ENCODE data around the gene GPR137. TPM values are rescaled to one million over a fixed set of nuclear protein-coding genes. Genes with fewer than 3 reads are reported as not detected.
A peak's percentile ranks its signal among the peaks of the same experiment; 100 is the strongest.

Gene GPR137
- total RNA-seq, 1 donor: 18.5 TPM

DNA sequence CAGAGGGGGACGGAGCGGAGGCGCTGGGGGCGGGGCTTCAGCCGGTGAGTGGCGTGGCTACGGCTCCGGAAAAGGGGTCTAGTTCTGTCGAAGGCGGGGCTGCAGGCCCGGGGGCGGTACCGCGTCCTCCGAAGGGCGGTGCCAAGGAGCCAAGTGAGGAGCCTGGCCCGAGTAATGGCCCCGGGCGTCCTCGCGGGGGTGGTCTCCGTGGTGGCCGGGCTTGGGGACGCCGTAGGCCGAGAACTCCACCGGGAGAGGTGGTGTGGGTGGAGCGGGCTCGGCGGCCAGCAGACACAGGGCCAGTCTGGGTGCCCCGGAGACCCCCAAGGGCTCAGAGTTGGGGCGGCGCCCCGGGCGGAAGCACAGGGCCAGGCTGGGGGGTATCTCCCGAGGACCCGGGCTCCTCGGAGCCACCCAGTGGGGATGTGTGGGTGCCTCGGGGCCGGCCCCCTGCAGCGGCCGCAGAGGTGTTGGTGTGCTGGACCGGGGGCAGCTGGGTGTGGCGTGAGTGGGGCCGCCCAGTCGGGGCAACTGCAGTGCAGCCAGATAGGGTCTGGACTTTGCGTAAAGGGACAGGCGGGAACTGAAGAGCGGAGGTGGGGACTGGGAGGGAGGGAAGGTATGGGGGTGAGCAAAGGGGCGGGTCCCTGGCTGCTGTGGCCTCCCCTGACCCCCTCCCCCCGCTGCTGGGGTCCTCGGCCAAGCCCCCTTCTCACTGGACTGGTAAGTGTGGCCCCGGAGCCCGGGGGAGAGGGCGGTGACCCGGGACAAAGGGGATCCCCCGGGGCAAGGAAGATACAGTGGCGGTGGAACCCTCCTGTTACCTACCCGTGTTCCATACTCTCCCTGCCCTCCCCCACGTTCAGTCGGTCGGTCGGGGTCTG is 43.9 kb upstream of the GPR137 start:
- H2AFZ ChIP-seq (ENCODE audit: low read length): no peak overlapping the region
- H3K79me2 ChIP-seq (ENCODE audit: insufficient read depth, low read length): peaks cover 42% of the 10 kb centered on the region

DNA sequence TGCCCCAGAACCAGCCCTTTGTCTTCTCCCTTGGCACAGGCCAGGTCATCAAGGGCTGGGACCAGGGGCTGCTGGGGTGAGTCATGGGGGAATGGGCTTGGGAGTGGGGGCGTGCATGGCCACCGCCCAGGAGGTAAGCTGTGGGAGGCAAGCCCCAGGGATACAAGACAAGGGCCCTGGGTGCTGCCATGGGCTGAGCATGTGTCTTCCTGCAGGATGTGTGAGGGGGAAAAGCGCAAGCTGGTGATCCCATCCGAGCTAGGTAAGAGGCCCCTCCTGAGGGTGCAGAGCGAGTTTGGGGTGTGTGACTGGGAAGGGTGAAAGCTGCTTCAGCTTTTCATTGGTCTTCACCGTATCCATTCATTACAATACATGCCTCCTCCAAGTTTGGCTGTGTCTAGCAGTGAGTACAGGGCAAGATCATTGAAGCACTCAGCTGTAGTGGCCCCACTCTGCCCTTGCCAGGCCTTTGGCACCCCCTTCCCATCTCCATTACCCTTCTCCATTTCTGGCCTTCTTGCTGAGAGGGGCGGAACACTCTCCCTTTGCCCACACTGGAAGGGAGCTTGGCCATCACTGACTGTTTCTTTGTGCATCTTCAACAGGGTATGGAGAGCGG is 42.3 kb upstream of the GPR137 start:
- H3K9me3 ChIP-seq (ENCODE audit: low read depth, low read length): no peaks in the 10 kb centered on the region
- no peak overlapping the region for H3K4me2 ChIP-seq (ENCODE audit: insufficient read depth, low read length)
- H3K27ac ChIP-seq (ENCODE audit: low read depth, low read length): no peak overlapping the region
- no peak overlapping the region for H3K4me3 ChIP-seq (ENCODE audit: insufficient read depth, low read length)
- H3K36me3 ChIP-seq (ENCODE audit: insufficient read depth, low read length): peaks cover 15% of the 10 kb centered on the region
- peaks cover 42% of the 10 kb centered on the region for H3K79me2 ChIP-seq (ENCODE audit: insufficient read depth, low read length)
- peaks cover 8% of the 10 kb centered on the region for H4K20me1 ChIP-seq (ENCODE audit: insufficient read depth, low read length)
- no peaks in the 10 kb centered on the region for H3K27me3 ChIP-seq (ENCODE audit: insufficient read depth, low read length)
- peaks cover 33% of the 10 kb centered on the region for H3K4me1 ChIP-seq (ENCODE audit: insufficient read depth, low read length)
- DNase-seq (ENCODE audit: insufficient read length, low spot score, missing footprints): peak; percentile 81
- TF ChIP-seq, protein P1, sequence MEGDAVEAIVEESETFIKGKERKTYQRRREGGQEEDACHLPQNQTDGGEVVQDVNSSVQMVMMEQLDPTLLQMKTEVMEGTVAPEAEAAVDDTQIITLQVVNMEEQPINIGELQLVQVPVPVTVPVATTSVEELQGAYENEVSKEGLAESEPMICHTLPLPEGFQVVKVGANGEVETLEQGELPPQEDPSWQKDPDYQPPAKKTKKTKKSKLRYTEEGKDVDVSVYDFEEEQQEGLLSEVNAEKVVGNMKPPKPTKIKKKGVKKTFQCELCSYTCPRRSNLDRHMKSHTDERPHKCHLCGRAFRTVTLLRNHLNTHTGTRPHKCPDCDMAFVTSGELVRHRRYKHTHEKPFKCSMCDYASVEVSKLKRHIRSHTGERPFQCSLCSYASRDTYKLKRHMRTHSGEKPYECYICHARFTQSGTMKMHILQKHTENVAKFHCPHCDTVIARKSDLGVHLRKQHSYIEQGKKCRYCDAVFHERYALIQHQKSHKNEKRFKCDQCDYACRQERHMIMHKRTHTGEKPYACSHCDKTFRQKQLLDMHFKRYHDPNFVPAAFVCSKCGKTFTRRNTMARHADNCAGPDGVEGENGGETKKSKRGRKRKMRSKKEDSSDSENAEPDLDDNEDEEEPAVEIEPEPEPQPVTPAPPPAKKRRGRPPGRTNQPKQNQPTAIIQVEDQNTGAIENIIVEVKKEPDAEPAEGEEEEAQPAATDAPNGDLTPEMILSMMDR (IDR thresholded peaks at IDR 0.05; ENCODE audit: extremely low read depth, low read depth, low read length): no peak
- H2AFZ ChIP-seq (ENCODE audit: low read length): no peak overlapping the region

More for the DNA sequence above, 43.9 kb upstream of the GPR137 start:
- Histone ChIP-seq H3K4me2 (ENCODE audit: insufficient read depth, low read length) (peak overlapping the region; percentile 88), H3K9me3 (ENCODE audit: low read depth, low read length) (no peaks in the 10 kb centered on the region), H3K27ac (ENCODE audit: low read depth, low read length) (peak overlapping the region; percentile 11), H3K4me1 (ENCODE audit: insufficient read depth, low read length) (peaks cover 29% of the 10 kb centered on the region), H3K4me3 (ENCODE audit: insufficient read depth, low read length) (peak overlapping the region; percentile 87), H3K36me3 (ENCODE audit: insufficient read depth, low read length) (peaks cover 20% of the 10 kb centered on the region), H3K27me3 (ENCODE audit: insufficient read depth, low read length) (no peaks in the 10 kb centered on the region), H4K20me1 (ENCODE audit: insufficient read depth, low read length) (peaks cover 8% of the 10 kb centered on the region)
- TF ChIP-seq, protein P1 (IDR thresholded peaks at IDR 0.05; ENCODE audit: extremely low read depth, low read depth, low read length): no peak
- no peak for DNase-seq (ENCODE audit: insufficient read length, low spot score, missing footprints)

DNA sequence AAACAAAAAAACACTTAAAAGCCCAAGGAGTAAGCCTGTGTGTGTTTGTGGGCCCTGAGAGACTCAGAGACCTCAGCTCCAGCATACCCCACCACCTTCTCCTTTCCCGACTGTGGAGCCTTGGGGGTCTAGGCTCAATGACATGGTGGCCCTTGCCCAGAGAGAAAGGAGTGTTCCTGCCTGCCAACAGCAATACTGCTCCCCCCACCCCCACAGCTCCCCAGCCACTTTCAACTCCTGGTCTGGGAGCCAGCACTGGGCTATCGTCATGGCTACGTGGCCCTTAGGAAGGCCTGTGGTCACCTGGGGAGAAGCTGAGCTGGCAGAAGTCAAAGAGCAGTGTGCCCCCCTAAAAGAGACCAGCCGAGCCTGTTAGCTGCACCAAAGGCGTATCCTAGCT is 41.5 kb upstream of the GPR137 start:
- peaks cover 33% of the 10 kb centered on the region for H3K4me1 ChIP-seq (ENCODE audit: insufficient read depth, low read length)
- H3K4me3 ChIP-seq (ENCODE audit: insufficient read depth, low read length): no peak overlapping the region
- H2AFZ ChIP-seq (ENCODE audit: low read length): no peak overlapping the region
- peaks cover 42% of the 10 kb centered on the region for H3K79me2 ChIP-seq (ENCODE audit: insufficient read depth, low read length)
- H3K27me3 ChIP-seq (ENCODE audit: insufficient read depth, low read length): no peaks in the 10 kb centered on the region
- H3K9me3 ChIP-seq (ENCODE audit: low read depth, low read length): no peaks in the 10 kb centered on the region
- no peak overlapping the region for H3K27ac ChIP-seq (ENCODE audit: low read depth, low read length)
- TF ChIP-seq, protein P1 (IDR thresholded peaks at IDR 0.05; ENCODE audit: extremely low read depth, low read depth, low read length): no peak
- no peak overlapping the region for H3K4me2 ChIP-seq (ENCODE audit: insufficient read depth, low read length)
- peaks cover 8% of the 10 kb centered on the region for H4K20me1 ChIP-seq (ENCODE audit: insufficient read depth, low read length)
- peaks cover 15% of the 10 kb centered on the region for H3K36me3 ChIP-seq (ENCODE audit: insufficient read depth, low read length)
- DNase-seq (ENCODE audit: insufficient read length, low spot score, missing footprints): peak; percentile 85

DNA sequence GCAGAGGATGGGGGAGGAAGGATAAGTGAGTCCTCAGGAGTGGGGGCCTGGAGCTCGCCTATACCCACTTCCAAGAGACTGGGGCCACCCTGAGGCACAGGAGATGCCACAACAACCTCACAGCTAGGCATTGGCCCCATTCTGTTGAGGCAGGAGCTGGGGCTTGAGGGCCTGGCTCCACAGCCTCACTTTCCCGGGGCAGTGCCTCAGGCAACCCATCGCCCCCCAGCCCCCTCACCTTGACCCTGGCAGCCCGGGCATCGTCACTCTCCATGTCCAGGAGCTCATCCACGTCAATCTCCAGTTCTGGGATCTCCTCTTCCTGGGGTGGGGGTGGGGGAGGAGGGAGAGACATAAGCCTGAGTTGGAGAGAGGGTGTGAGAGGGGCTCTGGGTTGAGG is 40.7 kb upstream of the GPR137 start:
- Histone ChIP-seq H3K36me3 (ENCODE audit: insufficient read depth, low read length) (peaks cover 15% of the 10 kb centered on the region), H3K27ac (ENCODE audit: low read depth, low read length) (no peak overlapping the region), H3K4me3 (ENCODE audit: insufficient read depth, low read length) (peak overlapping the region; percentile 97), H3K9me3 (ENCODE audit: low read depth, low read length) (no peaks in the 10 kb centered on the region), H4K20me1 (ENCODE audit: insufficient read depth, low read length) (peaks cover 8% of the 10 kb centered on the region), H3K4me1 (ENCODE audit: insufficient read depth, low read length) (peaks cover 33% of the 10 kb centered on the region), H3K27me3 (ENCODE audit: insufficient read depth, low read length) (no peaks in the 10 kb centered on the region), H3K79me2 (ENCODE audit: insufficient read depth, low read length) (peaks cover 42% of the 10 kb centered on the region), H3K4me2 (ENCODE audit: insufficient read depth, low read length) (peak overlapping the region; percentile 91), H2AFZ (ENCODE audit: low read length) (no peak overlapping the region)
- TF ChIP-seq, protein P1 (IDR thresholded peaks at IDR 0.05; ENCODE audit: extremely low read depth, low read depth, low read length): no peak
- no peak for DNase-seq (ENCODE audit: insufficient read length, low spot score, missing footprints)

Measured in osteoblast (primary cell).